DOHH2 (cell line): ENCODE results near the gene UBXN7.

Experiments
- H3F3A ChIP-seq: fragments of 200-600 bp; sonication (generic), shearing (Covaris generic); 2 replicates; pipeline ENCODE4 v1.6.0; 2016; ENCODE audit warnings: antibody characterized with exemption, mild to moderate bottlenecking; ENCODE audit not compliant: control insufficient read depth, insufficient read depth
- H3K27ac ChIP-seq: fragments of 200-600 bp; sonication (generic); 2 replicates; pipeline ENCODE4 v1.5.1; 2014; ENCODE audit warnings: low read depth, mild to moderate bottlenecking, low read length, moderate library complexity
- H3K27me3 ChIP-seq: fragments of 200-600 bp; sonication (generic); 2 replicates; pipeline ENCODE4 v1.6.1; 2014; ENCODE audit warnings: mild to moderate bottlenecking, low read length, mixed read lengths; ENCODE audit not compliant: control insufficient read depth
- H3K36me3 ChIP-seq: fragments of 200-600 bp; sonication (generic); 2 replicates; pipeline ENCODE4 v1.6.1; 2014; ENCODE audit warnings: mild to moderate bottlenecking, low read length, moderate library complexity, mixed read lengths; ENCODE audit not compliant: control insufficient read depth
- H3K4me1 ChIP-seq: fragments of 200-600 bp; sonication (generic); 2 replicates; pipeline ENCODE4 v1.6.1; 2014; ENCODE audit warnings: mild to moderate bottlenecking, low read length, mixed read lengths; ENCODE audit not compliant: control insufficient read depth
- H3K4me2 ChIP-seq: fragments of 200-600 bp; sonication (generic); 2 replicates; pipeline ENCODE4 v1.6.0; 2014; ENCODE audit warnings: mild to moderate bottlenecking, low read length, moderate library complexity
- H3K4me3 ChIP-seq: fragments of 200-600 bp; sonication (generic); 2 replicates; pipeline ENCODE4 v1.5.1; 2014; ENCODE audit warnings: mild to moderate bottlenecking, low read length, mixed read lengths
- H3K79me2 ChIP-seq: fragments of 200-600 bp; sonication (generic); 2 replicates; pipeline ENCODE4 v1.6.1; 2014; ENCODE audit warnings: mild to moderate bottlenecking, low read length, mixed read lengths; ENCODE audit not compliant: control insufficient read depth
- H3K9me2 ChIP-seq: fragments of 200-600 bp; sonication (generic); replicated peaks from 2 replicates; pipeline ENCODE4 v1.6.1; 2014; ENCODE audit warnings: mild to moderate bottlenecking, low read length, mixed read lengths; ENCODE audit not compliant: control insufficient read depth
- H3K9me3 ChIP-seq: fragments of 200-600 bp; sonication (generic); 2 replicates; pipeline ENCODE4 v1.6.1; 2014; ENCODE audit warnings: antibody characterized with exemption, low read length, mixed read lengths; ENCODE audit not compliant: control insufficient read depth, insufficient read depth
- H4K20me1 ChIP-seq: fragments of 200-600 bp; sonication (generic); 2 replicates; pipeline ENCODE4 v1.6.0; 2014; ENCODE audit warnings: low read depth, mild to moderate bottlenecking, antibody characterized with exemption, low read length, moderate library complexity; ENCODE audit not compliant: control insufficient read depth, insufficient read depth
- CTCF ChIP-seq: fragments of 200-600 bp; sonication (generic); IDR thresholded peaks from one replicate; pipeline ENCODE4 v1.5.1; 2014; ENCODE audit warnings: antibody characterized with exemption, mild to moderate bottlenecking, low read depth, low read length; ENCODE audit not compliant: poor library complexity, severe bottlenecking
- EZH2phosphoT487 ChIP-seq: fragments of 200-600 bp; sonication (generic); IDR thresholded peaks from 2 replicates; pipeline ENCODE4 v1.6.1; 2017; ENCODE audit warnings: borderline replicate concordance, mild to moderate bottlenecking, antibody characterized with exemption, low read length, moderate library complexity, mixed read lengths

Gene UBXN7

GRCh38 chr3:196355668-196356067 is 76.6 kb downstream of the UBXN7 start:
- no peaks in the 10 kb centered on the region for H3K79me2 ChIP-seq
- H3K27me3 ChIP-seq = no peaks in the 10 kb centered on the region
- no peaks in the 10 kb centered on the region for H3K9me3 ChIP-seq
- H3K36me3 ChIP-seq = peaks cover 52% of the 10 kb centered on the region
- H3K27ac ChIP-seq = no peak overlapping the region
- H3F3A ChIP-seq = no peaks in the 10 kb centered on the region
- H3K4me2 ChIP-seq = no peak overlapping the region
- H3K4me3 ChIP-seq = no peak overlapping the region
- no peaks in the 10 kb centered on the region for H4K20me1 ChIP-seq
- TF ChIP-seq CTCF (no peak), EZH2phosphoT487 (no peak)
- no peaks in the 10 kb centered on the region for H3K4me1 ChIP-seq
- H3K9me2 ChIP-seq = no peaks in the 10 kb centered on the region

- H3F3A ChIP-seq = no peaks in the 10 kb centered on the region
- no peaks in the 10 kb centered on the region for H3K9me3 ChIP-seq
- peaks cover 47% of the 10 kb centered on the region for H3K36me3 ChIP-seq
Observed at GRCh38 chr3:196354132-196354531, 78.1 kb downstream of the UBXN7 start.

GRCh38 chr3:196351541-196351940 is 80.7 kb downstream of the UBXN7 start:
- Histone ChIP-seq H3K9me3 (no peaks in the 10 kb centered on the region), H4K20me1 (no peaks in the 10 kb centered on the region), H3K36me3 (peaks cover 32% of the 10 kb centered on the region), H3F3A (no peaks in the 10 kb centered on the region), H3K9me2 (no peaks in the 10 kb centered on the region), H3K27me3 (no peaks in the 10 kb centered on the region), H3K79me2 (no peaks in the 10 kb centered on the region), H3K4me2 (no peak overlapping the region), H3K4me1 (no peaks in the 10 kb centered on the region), H3K27ac (no peak overlapping the region), H3K4me3 (no peak overlapping the region)
- TF ChIP-seq EZH2phosphoT487 = no peak
- no peak for TF ChIP-seq CTCF

More at GRCh38 chr3:196354132-196354531, 78.1 kb downstream of the UBXN7 start:
- TF ChIP-seq EZH2phosphoT487 (no peak), CTCF (no peak)
- Histone ChIP-seq H3K4me1 (no peaks in the 10 kb centered on the region), H3K9me2 (no peaks in the 10 kb centered on the region), H3K79me2 (no peaks in the 10 kb centered on the region), H3K27me3 (no peaks in the 10 kb centered on the region), H3K4me2 (no peak overlapping the region), H3K27ac (no peak overlapping the region), H3K4me3 (no peak overlapping the region), H4K20me1 (no peaks in the 10 kb centered on the region)

GRCh38 chr3:196350067-196350466 is 82.2 kb downstream of the UBXN7 start:
- TF ChIP-seq EZH2phosphoT487 (no peak), CTCF (no peak)
- Histone ChIP-seq H3K9me2 (no peaks in the 10 kb centered on the region), H3K79me2 (no peaks in the 10 kb centered on the region), H4K20me1 (no peaks in the 10 kb centered on the region), H3K27me3 (no peaks in the 10 kb centered on the region), H3K36me3 (peaks cover 17% of the 10 kb centered on the region), H3K4me1 (peaks cover 5% of the 10 kb centered on the region), H3K4me3 (no peak overlapping the region), H3K9me3 (no peaks in the 10 kb centered on the region), H3K27ac (no peak overlapping the region), H3F3A (no peaks in the 10 kb centered on the region), H3K4me2 (no peak overlapping the region)
